ENCODE results near the gene TCIRG1. TPM values are rescaled to one million over a fixed set of nuclear protein-coding genes. Genes with fewer than 3 reads are reported as not detected.

The TCIRG1 gene
- total RNA-seq, 1 experiment from 2014 or later: 31.7 TPM

GRCh38 chr11:68036717-68037239 lies 2.0 kb upstream of the TCIRG1 start:
- no peak for DNase-seq (ENCODE audit: low read depth)

- DNase-seq (ENCODE audit: low read depth): no peak
These were observed 1.2 kb upstream of the TCIRG1 start for GRCh38 chr11:68037411-68038225.

GRCh38 chr11:68038226-68038717 lies 553 bp upstream of the TCIRG1 start:
- no peak for DNase-seq (ENCODE audit: low read depth)

- DNase-seq (ENCODE audit: low read depth): no peak
These were observed 781 bp downstream of the TCIRG1 start for GRCh38 chr11:68039526-68040086.

GRCh38 chr11:68040101-68040956 lies 1.5 kb downstream of the TCIRG1 start:
- peak; percentile 78 for DNase-seq (ENCODE audit: low read depth)

- no peak for DNase-seq (ENCODE audit: low read depth)
These were observed 2.2 kb downstream of the TCIRG1 start for GRCh38 chr11:68040957-68041591.

GRCh38 chr11:68041617-68042218 lies 2.9 kb downstream of the TCIRG1 start:
- DNase-seq (ENCODE audit: low read depth): no peak

GRCh38 chr11:68042219-68043028 lies 3.6 kb downstream of the TCIRG1 start:
- no peak for DNase-seq (ENCODE audit: low read depth)

- no peak for DNase-seq (ENCODE audit: low read depth)
These were observed 4.2 kb downstream of the TCIRG1 start for GRCh38 chr11:68043029-68043348.

- peak; percentile 49 for DNase-seq (ENCODE audit: low read depth)
These were observed 4.7 kb downstream of the TCIRG1 start for GRCh38 chr11:68043349-68044144.

GRCh38 chr11:68044145-68044813 lies 5.5 kb downstream of the TCIRG1 start:
- no peak for DNase-seq (ENCODE audit: low read depth)

GRCh38 chr11:68044898-68045351 lies 6.1 kb downstream of the TCIRG1 start:
- no peak for DNase-seq (ENCODE audit: low read depth)

- no peak for DNase-seq (ENCODE audit: low read depth)
These were observed 8.8 kb downstream of the TCIRG1 start for GRCh38 chr11:68047437-68048290.

GRCh38 chr11:68048681-68049508 lies 10.1 kb downstream of the TCIRG1 start:
- no peak for DNase-seq (ENCODE audit: low read depth)

- DNase-seq (ENCODE audit: low read depth): peak; percentile 70
These were observed 10.9 kb downstream of the TCIRG1 start for GRCh38 chr11:68049509-68050370.

- no peak for DNase-seq (ENCODE audit: low read depth)
These were observed 11.6 kb downstream of the TCIRG1 start for GRCh38 chr11:68050371-68050841.

Measured in Daoy (cell line).